ENCODE measurements around the gene FASTKD2.
"Not testable (repeated sequence)": the region's sequence is repeated elsewhere in the genome, so short reads cannot be mapped to it uniquely, and the experiment has no call there.

The FASTKD2 gene

GRCh38 chr2:206790311-206790935 is 25.0 kb downstream of the FASTKD2 start:
- no peak for DNase-seq (ENCODE audit: low read depth in 2 of 2)

GRCh38 chr2:206792645-206793044 is 27.2 kb downstream of the FASTKD2 start:
- no peak for DNase-seq (ENCODE audit: low read depth in 2 of 2)

GRCh38 chr2:206797376-206797775 is 32.0 kb downstream of the FASTKD2 start:
- DNase-seq (ENCODE audit: low read depth in 2 of 2): no peak

GRCh38 chr2:206798000-206798399 is 32.6 kb downstream of the FASTKD2 start:
- no peak for DNase-seq (ENCODE audit: low read depth in 2 of 2)

GRCh38 chr2:206799083-206799482 is 33.7 kb downstream of the FASTKD2 start:
- no peak for DNase-seq (ENCODE audit: low read depth in 2 of 2)

- DNase-seq (ENCODE audit: low read depth in 2 of 2): peak in 1 of 2 donors; percentile 8
Observed at GRCh38 chr2:206800506-206801417, 35.4 kb downstream of the FASTKD2 start.

- no peak for DNase-seq (ENCODE audit: low read depth in 2 of 2)
Observed at GRCh38 chr2:206801418-206802189, 36.2 kb downstream of the FASTKD2 start.

GRCh38 chr2:206802654-206803514 is 37.5 kb downstream of the FASTKD2 start:
- no peak for DNase-seq (ENCODE audit: low read depth in 2 of 2)

GRCh38 chr2:206804326-206804725 is 38.9 kb downstream of the FASTKD2 start:
- DNase-seq (ENCODE audit: low read depth in 2 of 2): no peak

- DNase-seq (ENCODE audit: low read depth in 2 of 2): no peak
Observed at GRCh38 chr2:206805887-206806607, 40.6 kb downstream of the FASTKD2 start.

- not testable (repeated sequence) for DNase-seq (ENCODE audit: low read depth in 2 of 2)
Observed at GRCh38 chr2:206807624-206808023, 42.2 kb downstream of the FASTKD2 start.

GRCh38 chr2:206812471-206812870 is 47.1 kb downstream of the FASTKD2 start:
- not testable (repeated sequence) for DNase-seq (ENCODE audit: low read depth in 2 of 2)

GRCh38 chr2:206814498-206814897 is 49.1 kb downstream of the FASTKD2 start:
- no peak for DNase-seq (ENCODE audit: low read depth in 2 of 2)

- DNase-seq (ENCODE audit: low read depth in 2 of 2): no peak
Observed at GRCh38 chr2:206820807-206821206, 55.4 kb downstream of the FASTKD2 start.

- DNase-seq (ENCODE audit: low read depth in 2 of 2): no peak
Observed at GRCh38 chr2:206823178-206823577, 57.8 kb downstream of the FASTKD2 start.

- DNase-seq (ENCODE audit: low read depth in 2 of 2): no peak
Observed at GRCh38 chr2:206824087-206824618, 58.7 kb downstream of the FASTKD2 start.

GRCh38 chr2:206824993-206825392 is 59.6 kb downstream of the FASTKD2 start:
- no peak for DNase-seq (ENCODE audit: low read depth in 2 of 2)

- no peak for DNase-seq (ENCODE audit: low read depth in 2 of 2)
Observed at GRCh38 chr2:206831442-206831995, 66.1 kb downstream of the FASTKD2 start.

- no peak for DNase-seq (ENCODE audit: low read depth in 2 of 2)
Observed at GRCh38 chr2:206832873-206833272, 67.5 kb downstream of the FASTKD2 start.

GRCh38 chr2:206833291-206833690 is 67.9 kb downstream of the FASTKD2 start:
- no peak for DNase-seq (ENCODE audit: low read depth in 2 of 2)
